ENCODE results near the gene LUZP4.
"Not testable (repeated sequence)": the region's sequence is repeated elsewhere in the genome, so short reads cannot be mapped to it uniquely, and the experiment has no call there.

Gene LUZP4

GRCh38 chrX:115311601-115312001, 22.1 kb downstream of the LUZP4 start:
- peak; percentile 43 to 75 for DNase-seq
- TF ChIP-seq GATA1 (IDR thresholded peaks at IDR 0.05; ENCODE audit: low read depth, low read length) (no peak), POLR2A (IDR thresholded peaks at IDR 0.05; ENCODE audit: low read length) (no peak)

GRCh38 chrX:115318139-115318538, 28.6 kb downstream of the LUZP4 start:
- TF ChIP-seq GATA1 (IDR thresholded peaks at IDR 0.05; ENCODE audit: low read depth, low read length) (no peak), POLR2A (IDR thresholded peaks at IDR 0.05; ENCODE audit: low read length) (no peak)
- DNase-seq = no peak

- DNase-seq = peak; percentile 56 to 86
- TF ChIP-seq GATA1 (IDR thresholded peaks at IDR 0.05; ENCODE audit: low read depth, low read length) (no peak), POLR2A (IDR thresholded peaks at IDR 0.05; ENCODE audit: low read length) (no peak)
Measured at GRCh38 chrX:115322375-115322774, 32.9 kb downstream of the LUZP4 start.

GRCh38 chrX:115324194-115324593, 34.7 kb downstream of the LUZP4 start:
- no peak for DNase-seq
- TF ChIP-seq POLR2A (IDR thresholded peaks at IDR 0.05; ENCODE audit: low read length) (no peak), GATA1 (IDR thresholded peaks at IDR 0.05; ENCODE audit: low read depth, low read length) (no peak)

- not testable (repeated sequence) for DNase-seq
Measured at GRCh38 chrX:115329282-115329681, 39.8 kb downstream of the LUZP4 start.

- peak; percentile 39 to 51 for DNase-seq
- TF ChIP-seq GATA1 (IDR thresholded peaks at IDR 0.05; ENCODE audit: low read depth, low read length) = no peak
- TF ChIP-seq POLR2A (IDR thresholded peaks at IDR 0.05; ENCODE audit: low read length) = no peak
Measured at GRCh38 chrX:115330498-115331168, 41.1 kb downstream of the LUZP4 start.

- no peak for DNase-seq
- TF ChIP-seq GATA1 (IDR thresholded peaks at IDR 0.05; ENCODE audit: low read depth, low read length) (no peak), POLR2A (IDR thresholded peaks at IDR 0.05; ENCODE audit: low read length) (no peak)
Measured at GRCh38 chrX:115332832-115333231, 43.3 kb downstream of the LUZP4 start.

- DNase-seq = no peak
- TF ChIP-seq GATA1 (IDR thresholded peaks at IDR 0.05; ENCODE audit: low read depth, low read length) (no peak), POLR2A (IDR thresholded peaks at IDR 0.05; ENCODE audit: low read length) (no peak)
Measured at GRCh38 chrX:115333446-115333845, 43.9 kb downstream of the LUZP4 start.

- no peak for DNase-seq
- TF ChIP-seq GATA1 (IDR thresholded peaks at IDR 0.05; ENCODE audit: low read depth, low read length) = no peak
- no peak for TF ChIP-seq POLR2A (IDR thresholded peaks at IDR 0.05; ENCODE audit: low read length)
Measured at GRCh38 chrX:115337491-115338144, 48.1 kb downstream of the LUZP4 start.

- DNase-seq = no peak
- no peak for TF ChIP-seq POLR2A (IDR thresholded peaks at IDR 0.05; ENCODE audit: low read length)
- no peak for TF ChIP-seq GATA1 (IDR thresholded peaks at IDR 0.05; ENCODE audit: low read depth, low read length)
Measured at GRCh38 chrX:115339441-115340025, 50.0 kb downstream of the LUZP4 start.

- TF ChIP-seq GATA1 (IDR thresholded peaks at IDR 0.05; ENCODE audit: low read depth, low read length) (no peak), POLR2A (IDR thresholded peaks at IDR 0.05; ENCODE audit: low read length) (no peak)
- DNase-seq = no peak
Measured at GRCh38 chrX:115341421-115341820, 51.9 kb downstream of the LUZP4 start.

- TF ChIP-seq GATA1 (IDR thresholded peaks at IDR 0.05; ENCODE audit: low read depth, low read length) (no peak), POLR2A (IDR thresholded peaks at IDR 0.05; ENCODE audit: low read length) (no peak)
- peak in 1 of 2 experiments; percentile 0 for DNase-seq
Measured at GRCh38 chrX:115344885-115345614, 55.5 kb downstream of the LUZP4 start.

- DNase-seq = no peak
- TF ChIP-seq GATA1 (IDR thresholded peaks at IDR 0.05; ENCODE audit: low read depth, low read length) (no peak), POLR2A (IDR thresholded peaks at IDR 0.05; ENCODE audit: low read length) (no peak)
Measured at GRCh38 chrX:115345615-115346014, 56.1 kb downstream of the LUZP4 start.

- not testable (repeated sequence) for DNase-seq
Measured at GRCh38 chrX:115346738-115347137, 57.2 kb downstream of the LUZP4 start.

All from erythroblast (primary cell).